HCT116 (cell line): ENCODE data around the gene CHST8. TPM values are rescaled to one million over a fixed set of nuclear protein-coding genes. Genes with fewer than 3 reads are reported as not detected.

Experiments used
- ATAC-seq: fragments of 200-7000 bp; cut with Tn5 transposase; 2 replicates; pipeline ENCODE4 v1.9.1; 2020; ENCODE audit warnings: mild to moderate bottlenecking, moderate library complexity
- BruUV-seq: library from RNA; stranded (reverse); fragments of 400-500 nt; replicated peaks from 2 replicates; lab custom pipeline; 2021; lab: Mats Ljungman, UMichigan
- CTCF ChIA-PET: fragments of 300-600 bp; sonication (Branson Sonifier 250); formaldehyde crosslinking; loops from one replicate; lab custom pipeline; 2021; ENCODE audit warnings: antibody characterized with exemption; lab: Charles Lee
- POLR2A ChIA-PET: fragments of 300-600, 350-600 bp; sonication (Branson Sonifier 250); formaldehyde crosslinking; loops from one replicate; lab custom pipeline; 2021; ENCODE audit warnings: antibody characterized with exemption; lab: Charles Lee
- RAD21 ChIA-PET, 2 experiments: fragments of 300-600 bp; sonication (Branson Sonifier 250); formaldehyde crosslinking; loops; one replicate each; lab custom pipeline; 2023; ENCODE audit warnings: low total read pairs in 2 of 2; ENCODE audit not compliant: uncharacterized antibody in 2 of 2, unreplicated experiment in 2 of 2, low non-redundant PET in 1 of 2; lab: Charles Lee
- DNase-seq: peaks from one replicate; pipeline ENCODE4 v3.0.0-alpha.2; 2010; ENCODE audit warnings: low read depth, low spot score
- H2AFZ ChIP-seq: fragments of 200-600 bp; shearing (Covaris generic), sonication (generic); 2 replicates; pipeline ENCODE4 v1.6.1; 2017; ENCODE audit warnings: low read depth, mixed run types, mixed read lengths, antibody characterized with exemption, low read length; ENCODE audit not compliant: poor library complexity, severe bottlenecking
- H3K27ac ChIP-seq: 2 replicates; pipeline ENCODE4 v1.5.1; 2012; ENCODE audit warnings: low read depth, low read length
- H3K27me3 ChIP-seq: fragments of 200-600 bp; sonication (generic); 2 replicates; pipeline ENCODE4 v1.6.1; 2016; ENCODE audit warnings: mixed run types, low read length, mixed read lengths; ENCODE audit not compliant: insufficient read depth
- H3K36me3 ChIP-seq, 2 experiments: fragments of 200-500 bp in 1 of 2; fragments of 200-600 bp in 1 of 2; sonication (Bioruptor generic) in 1 of 2; sonication (generic) in 1 of 2; 2 replicates each; pipeline versions ENCODE4 v1.5.1 to v1.6.1; 2014 to 2016; ENCODE audit warnings: low read length in 2 of 2, inconsistent platforms in 1 of 2, mixed read lengths in 1 of 2, mixed run types in 1 of 2; ENCODE audit not compliant: insufficient read depth in 2 of 2, control insufficient read depth in 1 of 2
- H3K4me1 ChIP-seq, 2 experiments: fragments of 200-600 bp in 1 of 2; sonication (generic) in 1 of 2; 2 replicates each; pipeline versions ENCODE4 v1.5.1 to v1.6.1; 2012 to 2017; ENCODE audit warnings: low read length in 2 of 2, inconsistent platforms in 1 of 2, mild to moderate bottlenecking in 1 of 2, mixed read lengths in 1 of 2, mixed run types in 1 of 2, moderate library complexity in 1 of 2; ENCODE audit not compliant: insufficient read depth in 2 of 2, control insufficient read depth in 1 of 2
- H3K4me2 ChIP-seq: fragments of 200-600 bp; sonication (generic); 2 replicates; pipeline ENCODE4 v1.6.1; 2017; ENCODE audit warnings: mixed run types, low read length, mixed read lengths
- H3K4me3 ChIP-seq, 2 experiments: fragments of 200-600 bp in 1 of 2; sonication (generic) in 1 of 2; replicated peaks in 1 of 2; 2 replicates each; pipeline ENCODE4 v1.5.1; 2011 to 2016; ENCODE audit warnings: low read length in 2 of 2, control low read depth in 1 of 2, low read depth in 1 of 2, mild to moderate bottlenecking in 1 of 2, mixed read lengths in 1 of 2, mixed run types in 1 of 2
- H3K79me2 ChIP-seq: fragments of 200-600 bp; sonication (generic); 2 replicates; pipeline ENCODE4 v1.6.1; 2017; ENCODE audit warnings: mild to moderate bottlenecking, mixed run types, low read length, moderate library complexity, mixed read lengths; ENCODE audit not compliant: insufficient read depth
- H3K9ac ChIP-seq: fragments of 200-600 bp; sonication (generic); 2 replicates; pipeline ENCODE4 v1.6.1; 2016; ENCODE audit warnings: low read length, mixed read lengths
- H3K9me2 ChIP-seq: fragments of 200-600 bp; sonication (generic), shearing (Covaris generic); 2 replicates; pipeline ENCODE4 v1.6.1; 2017; ENCODE audit warnings: mixed run types, mild to moderate bottlenecking, moderate library complexity; ENCODE audit not compliant: insufficient read depth
- H3K9me3 ChIP-seq, 2 experiments: fragments of 200-500 bp in 1 of 2; fragments of 200-600 bp in 1 of 2; sonication (Bioruptor generic) in 1 of 2; sonication (generic) in 1 of 2; 2 replicates each; pipeline ENCODE4 v1.6.1; 2014 to 2017; ENCODE audit warnings: low read length in 2 of 2, mixed read lengths in 2 of 2, inconsistent platforms in 1 of 2, low read depth in 1 of 2, mild to moderate bottlenecking in 1 of 2, mixed run types in 1 of 2, moderate library complexity in 1 of 2; ENCODE audit not compliant: control insufficient read depth in 1 of 2, insufficient read depth in 1 of 2
- H4K20me1 ChIP-seq: fragments of 200-600 bp; sonication (generic), shearing (Covaris generic); 2 replicates; pipeline ENCODE4 v1.6.1; 2017; ENCODE audit warnings: mixed run types, mild to moderate bottlenecking, moderate library complexity; ENCODE audit not compliant: insufficient read depth
- CBX3 ChIP-seq: IDR thresholded peaks from 2 replicates; pipeline ENCODE4 v1.6.1; 2012; ENCODE audit warnings: low read depth
- EGR1 ChIP-seq: IDR thresholded peaks from 2 replicates; pipeline ENCODE4 v1.6.1; 2012; ENCODE audit warnings: low read depth
- ELF1 ChIP-seq: IDR thresholded peaks from 2 replicates; pipeline ENCODE4 v1.6.1; 2012; ENCODE audit warnings: low read depth, borderline replicate concordance
- POLR2A ChIP-seq: IDR thresholded peaks from 2 replicates; pipeline ENCODE4 v1.7.0; 2011; ENCODE audit warnings: borderline replicate concordance; ENCODE audit not compliant: insufficient read depth, insufficient read length; ENCODE audit errors: extremely low read depth
- RAD21 ChIP-seq: IDR thresholded peaks from 2 replicates; pipeline ENCODE4 v1.6.1; 2012; ENCODE audit warnings: low read depth, mild to moderate bottlenecking
- SIN3A ChIP-seq: IDR thresholded peaks from 2 replicates; pipeline ENCODE4 v1.6.1; 2012; ENCODE audit warnings: low read depth
- intact Hi-C: fragments of 100-400 bp; cut with micrococcal nuclease; formaldehyde crosslinking; loops from 2 replicates; pipeline ENCODE4 v1.10.0; 2022
- total RNA-seq: library from RNA; stranded (reverse); gene quantifications from one replicate; pipeline ENCODE4 v1.2.1, GENCODE V29; 2021; ENCODE audit not compliant: unreplicated experiment
- TF ChIP-seq, protein P1 (sequence below): IDR thresholded peaks from 2 replicates; pipeline ENCODE4 v1.6.1; 2012; ENCODE audit warnings: low read depth
- TF ChIP-seq, protein P2 (sequence below), 3 experiments: fragments of 200-600 bp in 1 of 3; sonication (generic) in 1 of 3; IDR thresholded peaks in 2 of 3; conservative IDR thresholded peaks in 1 of 3; 2 replicates each; pipeline ENCODE4 v1.5.1; 2012 to 2017; ENCODE audit warnings: low read depth in 2 of 3, low read length in 2 of 3, antibody characterized with exemption in 1 of 3, borderline replicate concordance in 1 of 3, control low read depth in 1 of 3, mild to moderate bottlenecking in 1 of 3, mixed read lengths in 1 of 3, mixed run types in 1 of 3, moderate library complexity in 1 of 3; ENCODE audit not compliant: insufficient read depth in 1 of 3

CHST8 gene
- total RNA-seq, 1 experiment from 2014 or later: not detected

DNA sequence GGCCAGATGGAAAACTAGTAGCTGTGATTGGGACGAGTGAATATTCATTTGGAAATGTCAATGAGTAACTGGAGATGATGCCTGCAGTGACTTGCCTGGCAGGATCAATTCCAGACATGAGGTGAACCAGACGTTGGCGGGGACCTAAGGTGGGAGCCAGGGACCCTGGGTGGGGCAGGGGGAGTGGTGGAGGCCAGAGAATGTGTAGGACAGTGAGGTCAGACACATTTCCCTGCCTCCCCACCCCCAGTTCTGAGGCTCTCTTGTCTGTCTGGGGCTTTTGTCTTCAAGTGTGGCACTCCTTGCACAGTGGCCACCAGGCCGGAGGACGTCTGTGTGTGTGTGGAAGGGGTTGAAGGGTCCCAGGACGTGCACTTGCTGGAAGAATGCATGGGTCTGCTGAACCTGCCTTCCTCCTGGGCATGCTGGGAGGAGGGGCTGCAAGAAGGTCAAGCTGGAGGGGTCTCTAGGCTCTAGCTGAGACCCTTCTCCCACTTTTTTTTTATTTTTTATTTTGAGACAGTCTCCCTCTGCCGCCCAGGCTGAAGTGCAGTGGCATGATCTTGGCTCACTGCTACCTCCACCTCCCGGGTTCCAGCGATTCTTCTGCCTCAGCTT lies 51.6 kb downstream of the CHST8 start:
- ChIA-PET POLR2A (no interaction called here), CTCF (no interaction called here), RAD21 (no interaction called here)
- H3K9me2 ChIP-seq: no peaks in the 10 kb centered on the region
- ATAC-seq (no peak), DNase-seq (no peak)
- H3K4me2 ChIP-seq: no peak overlapping the region
- no peak overlapping the region for H3K27ac ChIP-seq
- intact Hi-C loops: no loop called here
- H3K4me3 ChIP-seq: no peak overlapping the region
- no peaks in the 10 kb centered on the region for H4K20me1 ChIP-seq
- no peaks in the 10 kb centered on the region for H3K4me1 ChIP-seq
- H3K9me3 ChIP-seq: no peaks in the 10 kb centered on the region
- H2AFZ ChIP-seq: no peak overlapping the region
- TF ChIP-seq, protein P1, sequence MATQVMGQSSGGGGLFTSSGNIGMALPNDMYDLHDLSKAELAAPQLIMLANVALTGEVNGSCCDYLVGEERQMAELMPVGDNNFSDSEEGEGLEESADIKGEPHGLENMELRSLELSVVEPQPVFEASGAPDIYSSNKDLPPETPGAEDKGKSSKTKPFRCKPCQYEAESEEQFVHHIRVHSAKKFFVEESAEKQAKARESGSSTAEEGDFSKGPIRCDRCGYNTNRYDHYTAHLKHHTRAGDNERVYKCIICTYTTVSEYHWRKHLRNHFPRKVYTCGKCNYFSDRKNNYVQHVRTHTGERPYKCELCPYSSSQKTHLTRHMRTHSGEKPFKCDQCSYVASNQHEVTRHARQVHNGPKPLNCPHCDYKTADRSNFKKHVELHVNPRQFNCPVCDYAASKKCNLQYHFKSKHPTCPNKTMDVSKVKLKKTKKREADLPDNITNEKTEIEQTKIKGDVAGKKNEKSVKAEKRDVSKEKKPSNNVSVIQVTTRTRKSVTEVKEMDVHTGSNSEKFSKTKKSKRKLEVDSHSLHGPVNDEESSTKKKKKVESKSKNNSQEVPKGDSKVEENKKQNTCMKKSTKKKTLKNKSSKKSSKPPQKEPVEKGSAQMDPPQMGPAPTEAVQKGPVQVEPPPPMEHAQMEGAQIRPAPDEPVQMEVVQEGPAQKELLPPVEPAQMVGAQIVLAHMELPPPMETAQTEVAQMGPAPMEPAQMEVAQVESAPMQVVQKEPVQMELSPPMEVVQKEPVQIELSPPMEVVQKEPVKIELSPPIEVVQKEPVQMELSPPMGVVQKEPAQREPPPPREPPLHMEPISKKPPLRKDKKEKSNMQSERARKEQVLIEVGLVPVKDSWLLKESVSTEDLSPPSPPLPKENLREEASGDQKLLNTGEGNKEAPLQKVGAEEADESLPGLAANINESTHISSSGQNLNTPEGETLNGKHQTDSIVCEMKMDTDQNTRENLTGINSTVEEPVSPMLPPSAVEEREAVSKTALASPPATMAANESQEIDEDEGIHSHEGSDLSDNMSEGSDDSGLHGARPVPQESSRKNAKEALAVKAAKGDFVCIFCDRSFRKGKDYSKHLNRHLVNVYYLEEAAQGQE: no peak
- TF ChIP-seq RAD21 (no peak), SIN3A (no peak), EGR1 (no peak), ELF1 (no peak), CBX3 (no peak), POLR2A (no peak)
- TF ChIP-seq, protein P2, sequence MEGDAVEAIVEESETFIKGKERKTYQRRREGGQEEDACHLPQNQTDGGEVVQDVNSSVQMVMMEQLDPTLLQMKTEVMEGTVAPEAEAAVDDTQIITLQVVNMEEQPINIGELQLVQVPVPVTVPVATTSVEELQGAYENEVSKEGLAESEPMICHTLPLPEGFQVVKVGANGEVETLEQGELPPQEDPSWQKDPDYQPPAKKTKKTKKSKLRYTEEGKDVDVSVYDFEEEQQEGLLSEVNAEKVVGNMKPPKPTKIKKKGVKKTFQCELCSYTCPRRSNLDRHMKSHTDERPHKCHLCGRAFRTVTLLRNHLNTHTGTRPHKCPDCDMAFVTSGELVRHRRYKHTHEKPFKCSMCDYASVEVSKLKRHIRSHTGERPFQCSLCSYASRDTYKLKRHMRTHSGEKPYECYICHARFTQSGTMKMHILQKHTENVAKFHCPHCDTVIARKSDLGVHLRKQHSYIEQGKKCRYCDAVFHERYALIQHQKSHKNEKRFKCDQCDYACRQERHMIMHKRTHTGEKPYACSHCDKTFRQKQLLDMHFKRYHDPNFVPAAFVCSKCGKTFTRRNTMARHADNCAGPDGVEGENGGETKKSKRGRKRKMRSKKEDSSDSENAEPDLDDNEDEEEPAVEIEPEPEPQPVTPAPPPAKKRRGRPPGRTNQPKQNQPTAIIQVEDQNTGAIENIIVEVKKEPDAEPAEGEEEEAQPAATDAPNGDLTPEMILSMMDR (IDR thresholded peaks at IDR 0.05 in 2 of 3, conservative IDR thresholded peaks at IDR 0.05 in 1 of 3; ENCODE audit: borderline replicate concordance in 1 of 3, insufficient read depth in 1 of 3, low read depth in 2 of 3, low read length in 2 of 3): no peak
- H3K27me3 ChIP-seq: peaks cover 32% of the 10 kb centered on the region
- BruUV-seq: no TSS peak
- H3K79me2 ChIP-seq: no peaks in the 10 kb centered on the region
- H3K36me3 ChIP-seq: no peaks in the 10 kb centered on the region
- no peak overlapping the region for H3K9ac ChIP-seq
